ENCODE results near the gene C11orf86.
"Not testable (repeated sequence)": the region's sequence is repeated elsewhere in the genome, so short reads cannot be mapped to it uniquely, and the experiment has no call there.

C11orf86 gene, protein sequence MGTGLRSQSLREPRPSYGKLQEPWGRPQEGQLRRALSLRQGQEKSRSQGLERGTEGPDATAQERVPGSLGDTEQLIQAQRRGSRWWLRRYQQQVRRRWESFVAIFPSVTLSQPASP

DNA sequence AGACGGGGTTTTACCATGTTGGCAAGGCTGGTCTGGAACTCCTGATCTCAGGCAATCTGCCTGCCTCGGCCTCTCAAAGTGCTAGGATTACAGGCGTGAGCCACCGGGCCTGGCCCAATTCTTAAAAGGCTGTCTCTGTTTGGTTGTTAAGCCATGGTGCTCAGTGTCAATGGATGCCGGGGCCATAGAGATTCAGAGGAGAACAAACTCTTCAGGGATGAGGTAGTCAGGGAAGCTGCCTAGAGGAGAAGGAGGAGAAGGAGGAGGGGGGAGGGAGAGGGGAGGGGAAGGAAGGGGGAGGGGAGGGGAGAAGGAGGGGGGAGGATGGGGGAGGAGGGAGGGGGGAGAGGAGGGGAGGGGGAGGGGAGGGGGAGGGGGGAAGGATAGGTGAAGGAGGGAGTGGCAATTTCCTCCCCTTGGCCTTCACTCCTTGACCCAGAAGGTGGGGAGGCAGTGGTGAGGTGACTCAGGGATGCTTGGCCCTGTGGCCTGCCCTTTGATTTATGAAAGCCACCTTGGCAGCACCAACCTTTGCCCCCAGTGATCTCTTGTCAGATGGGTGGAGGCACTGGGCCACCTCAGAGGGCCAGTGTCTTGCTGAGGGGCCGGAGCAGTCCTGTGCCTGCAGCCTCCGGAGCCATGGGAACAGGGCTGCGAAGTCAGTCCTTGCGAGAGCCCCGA lies at the start of gene C11orf86:
Gene C11orf86, plus strand, starts transcription at position 581 of the 681 bp plus-strand sequence. Its CDS starts 59 bp downstream, at position 640.
- no peak for DNase-seq (ENCODE audit: low read depth in 1 of 2, low spot score in 1 of 2)

GRCh38 chr11:66929753-66930152 lies 45.4 kb upstream of the C11orf86 start:
- no peak for DNase-seq (ENCODE audit: low read depth in 1 of 2, low spot score in 1 of 2)

- DNase-seq (ENCODE audit: low read depth in 1 of 2, low spot score in 1 of 2), result no peak
Measured at GRCh38 chr11:66932543-66932942, 42.6 kb upstream of the C11orf86 start.

DNA sequence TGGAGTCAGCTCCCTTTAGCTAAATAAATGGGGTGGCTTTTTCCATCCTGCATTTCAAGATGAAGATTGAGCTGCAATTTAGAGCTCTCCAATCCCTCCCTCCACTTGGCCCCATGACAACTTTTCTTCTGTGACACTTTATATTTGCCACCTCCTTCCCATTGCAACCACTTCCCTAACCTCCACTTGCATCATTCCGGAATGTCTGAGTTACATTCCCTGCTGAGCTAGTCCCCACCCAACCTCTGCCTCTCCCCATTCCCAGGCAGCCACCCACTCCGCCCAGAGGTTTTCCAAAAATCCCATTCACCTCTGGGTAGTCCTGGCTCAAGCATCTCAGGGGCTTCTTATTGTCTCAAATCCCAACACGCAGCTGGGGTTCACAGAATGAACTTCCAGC lies 41.6 kb upstream of the C11orf86 start:
- no peak for DNase-seq (ENCODE audit: low read depth in 1 of 2, low spot score in 1 of 2)

DNA sequence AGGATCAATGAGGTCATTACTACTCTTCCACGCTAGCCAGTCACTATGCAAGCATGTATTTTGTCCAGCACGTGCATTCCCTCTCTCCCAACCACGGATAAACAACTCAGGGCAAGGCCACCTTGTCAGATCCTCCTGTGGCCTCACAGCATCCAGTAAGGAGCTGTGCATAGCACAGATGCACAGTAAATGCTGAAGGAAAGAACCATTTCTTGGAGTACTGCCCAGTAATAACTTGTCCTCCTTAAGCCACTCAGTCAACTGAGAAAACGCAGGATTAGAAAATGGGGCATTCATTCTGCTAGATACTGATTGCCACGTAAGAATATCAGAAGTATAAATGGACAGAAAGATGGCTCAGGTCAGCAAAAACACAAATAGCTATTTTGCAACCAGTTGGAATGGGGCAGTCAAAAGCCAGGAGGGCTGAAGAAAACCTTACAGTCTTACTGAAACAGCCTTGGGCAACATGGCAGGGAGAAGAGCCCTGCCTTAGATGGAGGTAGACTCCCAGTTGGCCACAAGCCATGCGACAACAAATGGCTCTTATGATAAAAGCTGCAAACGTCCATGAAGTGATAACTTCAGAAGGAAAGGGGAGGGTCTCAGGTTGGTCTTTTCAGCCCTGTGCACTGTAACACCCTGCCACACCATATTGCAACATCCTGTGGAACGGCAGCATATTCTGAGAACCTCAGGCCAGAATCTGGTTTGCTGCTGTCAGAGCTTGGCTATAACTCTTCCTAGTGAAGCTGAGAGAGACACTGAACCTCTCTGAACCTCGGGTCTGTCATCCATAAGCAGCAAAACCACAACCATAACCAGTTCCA lies 39.9 kb upstream of the C11orf86 start:
- DNase-seq (ENCODE audit: low read depth in 1 of 2, low spot score in 1 of 2), result no peak

GRCh38 chr11:66936311-66936711 lies 38.8 kb upstream of the C11orf86 start:
- DNase-seq (ENCODE audit: low read depth in 1 of 2, low spot score in 1 of 2), result no peak

DNA sequence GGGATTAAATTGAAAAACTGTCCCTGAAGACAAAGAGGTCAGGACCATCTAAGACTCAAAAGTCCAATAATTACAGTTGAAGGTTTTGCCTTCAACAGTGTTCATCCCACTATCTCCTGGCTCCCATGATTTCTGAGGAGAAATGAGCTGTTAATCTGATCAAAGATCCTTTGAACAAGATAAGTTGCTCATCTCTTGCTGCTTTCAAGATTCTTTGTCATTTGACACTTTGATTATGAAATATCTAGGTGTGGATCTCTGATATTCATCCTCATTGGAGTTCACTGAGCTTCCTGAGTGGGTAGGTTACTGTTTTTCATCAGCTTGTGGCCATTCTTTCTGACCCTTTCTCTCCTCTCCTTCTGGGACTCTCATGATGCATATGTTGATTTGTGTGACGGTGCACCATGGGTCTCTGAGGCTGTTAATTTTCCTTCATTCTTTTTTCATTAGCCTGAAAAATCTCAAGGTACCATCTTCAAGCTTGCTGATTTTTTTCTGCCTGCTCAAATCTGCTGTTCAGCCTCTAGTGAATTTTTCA lies 37.8 kb upstream of the C11orf86 start:
- DNase-seq (ENCODE audit: low read depth in 1 of 2, low spot score in 1 of 2), result no peak

DNA sequence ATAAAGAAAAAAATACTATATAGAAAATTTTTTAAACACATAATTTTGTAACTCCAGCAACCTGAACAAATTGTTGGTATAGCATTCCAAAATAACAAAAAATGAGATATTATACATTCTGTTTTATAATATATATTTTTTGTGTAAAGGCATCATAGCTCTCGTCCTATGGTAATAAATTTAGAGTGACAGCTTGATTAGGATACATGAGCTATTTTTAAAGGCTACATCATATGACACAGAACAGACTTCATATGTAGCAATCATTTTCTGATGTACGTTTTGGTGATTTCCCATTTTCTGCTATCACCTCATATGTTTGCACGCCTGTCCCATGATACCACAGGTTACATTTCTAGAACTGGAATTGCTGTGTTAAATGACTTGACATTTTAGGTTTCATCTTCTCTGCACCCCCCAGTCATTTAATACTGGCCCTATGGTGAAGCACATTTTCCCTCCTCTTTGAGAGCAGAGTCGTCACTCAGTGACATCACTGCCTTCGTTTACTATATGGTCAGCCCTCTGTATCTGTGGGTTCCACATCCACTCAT lies 36.4 kb upstream of the C11orf86 start:
- DNase-seq (ENCODE audit: low read depth in 1 of 2, low spot score in 1 of 2), result no peak

DNA sequence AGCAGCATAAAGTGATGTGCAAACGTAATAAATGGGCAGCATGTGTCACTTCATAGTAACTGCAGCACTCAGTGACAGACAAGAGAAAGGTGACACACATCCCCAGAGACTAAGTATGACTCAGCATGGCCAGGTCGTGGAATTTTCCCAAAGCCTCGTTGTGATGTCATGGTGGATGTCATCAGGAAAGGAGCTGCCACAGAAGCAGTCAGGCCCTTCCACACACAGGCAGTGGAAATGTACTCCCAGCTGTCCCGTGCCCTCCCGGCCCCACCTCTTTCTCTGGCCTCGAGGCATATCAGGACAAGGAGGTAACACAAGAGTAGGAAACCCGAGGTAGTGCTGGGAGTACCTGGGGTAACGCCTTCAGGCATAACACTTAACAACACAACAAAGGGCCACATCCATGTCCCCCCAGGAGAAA lies 25.0 kb upstream of the C11orf86 start:
- no peak for DNase-seq (ENCODE audit: low read depth in 1 of 2, low spot score in 1 of 2)

- no peak for DNase-seq (ENCODE audit: low read depth in 1 of 2, low spot score in 1 of 2)
Measured at GRCh38 chr11:66951135-66951534, 24.0 kb upstream of the C11orf86 start.

- no peak for DNase-seq (ENCODE audit: low read depth in 1 of 2, low spot score in 1 of 2)
Measured at GRCh38 chr11:66951927-66952337, 23.2 kb upstream of the C11orf86 start.

DNA sequence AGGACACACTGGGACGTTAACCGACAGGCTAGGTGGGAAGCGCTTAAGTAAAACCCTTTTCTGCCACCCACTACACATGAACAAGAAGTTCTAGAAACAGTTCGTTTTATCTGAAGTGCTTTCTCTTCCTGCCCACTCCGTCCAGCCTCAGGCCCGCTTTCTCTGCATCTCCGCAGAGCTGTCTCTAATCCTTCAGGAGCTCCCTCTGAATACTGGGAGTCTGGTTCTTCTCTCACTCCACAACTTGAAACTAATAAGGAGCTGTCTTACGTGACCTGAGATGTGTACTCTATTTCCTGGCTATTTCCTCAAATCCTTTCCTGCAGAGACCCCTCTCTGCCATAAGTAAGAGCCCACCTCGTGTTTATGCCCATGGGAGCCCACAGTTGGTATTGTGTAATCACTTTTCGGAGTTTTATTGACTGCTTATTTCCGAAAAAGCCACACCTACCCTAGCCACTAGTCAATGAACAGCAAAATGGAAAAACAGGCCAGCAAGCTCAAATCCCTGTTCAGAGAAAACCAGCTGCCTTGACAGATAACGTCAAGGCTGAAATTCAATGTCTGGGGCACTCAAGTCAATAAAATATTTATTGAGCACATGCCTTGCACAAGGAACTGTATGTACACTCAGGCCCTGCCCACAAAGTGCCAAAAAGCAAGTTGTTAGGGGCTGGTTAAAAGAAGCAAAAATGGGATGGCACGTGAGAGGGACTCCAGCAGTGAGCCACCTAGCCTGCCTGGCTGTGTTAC lies 21.8 kb upstream of the C11orf86 start:
- DNase-seq (ENCODE audit: low read depth in 1 of 2, low spot score in 1 of 2), result no peak

DNA sequence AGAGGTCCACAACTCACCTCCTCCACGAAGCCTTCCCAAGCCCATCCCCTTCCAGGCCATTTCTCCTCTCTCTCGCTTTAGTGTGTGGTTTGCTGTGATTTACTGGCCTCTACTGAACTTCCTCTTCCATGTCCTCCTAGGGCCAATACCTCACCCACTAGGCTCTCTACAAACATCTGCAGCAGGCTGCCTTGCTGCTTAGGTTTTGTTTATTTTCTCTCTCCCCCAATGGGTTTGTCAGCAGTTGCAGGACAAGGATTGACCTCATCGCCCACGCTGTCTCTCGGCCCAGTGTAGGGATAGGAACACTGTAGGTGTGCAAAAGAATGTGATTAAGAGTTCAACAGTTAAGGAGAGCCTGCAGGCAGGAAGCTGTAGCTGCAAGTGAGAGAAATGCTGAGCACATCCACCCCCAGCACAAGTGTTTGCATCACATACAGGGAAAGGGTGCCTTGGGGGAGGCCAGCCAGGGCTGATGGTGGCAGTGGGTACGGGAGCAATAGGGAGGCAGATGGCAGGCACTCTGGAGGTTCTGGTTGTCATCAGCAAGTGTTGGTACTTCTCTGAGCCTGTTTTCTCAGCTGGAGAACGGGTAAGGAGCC lies 18.3 kb upstream of the C11orf86 start:
- no peak for DNase-seq (ENCODE audit: low read depth in 1 of 2, low spot score in 1 of 2)

GRCh38 chr11:66957971-66958231 lies 17.2 kb upstream of the C11orf86 start:
- no peak for DNase-seq (ENCODE audit: low read depth in 1 of 2, low spot score in 1 of 2)

- DNase-seq (ENCODE audit: low read depth in 1 of 2, low spot score in 1 of 2), result peak; percentile 94
Measured at GRCh38 chr11:66958232-66958955, 16.7 kb upstream of the C11orf86 start, which contains the start of gene PC. Gene PC (minus strand): TSS chr11:66958383. CDS start chr11:66872159, 86,224 bp downstream.

DNA sequence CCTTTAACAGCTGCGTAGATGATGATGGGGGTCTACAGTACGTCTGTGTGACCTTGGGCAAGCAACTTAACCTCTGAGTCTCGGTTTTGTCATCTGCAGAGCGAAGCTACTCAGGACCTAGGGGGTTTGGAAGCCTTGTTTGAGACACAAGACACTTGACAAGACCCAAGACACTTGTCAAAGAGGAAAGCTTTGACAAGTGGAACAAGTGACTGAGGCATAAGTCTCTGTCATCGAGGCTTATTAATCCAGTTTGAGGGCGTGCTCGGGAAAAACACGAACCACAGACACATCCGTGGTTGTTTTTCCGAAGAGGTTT lies 16.2 kb upstream of the C11orf86 start:
- no peak for DNase-seq (ENCODE audit: low read depth in 1 of 2, low spot score in 1 of 2)

GRCh38 chr11:66961691-66962213 lies 13.4 kb upstream of the C11orf86 start:
- not testable (repeated sequence) for DNase-seq (ENCODE audit: low read depth in 1 of 2, low spot score in 1 of 2)

GRCh38 chr11:66962247-66962646 lies 12.9 kb upstream of the C11orf86 start:
- DNase-seq (ENCODE audit: low read depth in 1 of 2, low spot score in 1 of 2), result no peak

GRCh38 chr11:66962801-66963200 lies 12.3 kb upstream of the C11orf86 start:
- no peak for DNase-seq (ENCODE audit: low read depth in 1 of 2, low spot score in 1 of 2)

DNA sequence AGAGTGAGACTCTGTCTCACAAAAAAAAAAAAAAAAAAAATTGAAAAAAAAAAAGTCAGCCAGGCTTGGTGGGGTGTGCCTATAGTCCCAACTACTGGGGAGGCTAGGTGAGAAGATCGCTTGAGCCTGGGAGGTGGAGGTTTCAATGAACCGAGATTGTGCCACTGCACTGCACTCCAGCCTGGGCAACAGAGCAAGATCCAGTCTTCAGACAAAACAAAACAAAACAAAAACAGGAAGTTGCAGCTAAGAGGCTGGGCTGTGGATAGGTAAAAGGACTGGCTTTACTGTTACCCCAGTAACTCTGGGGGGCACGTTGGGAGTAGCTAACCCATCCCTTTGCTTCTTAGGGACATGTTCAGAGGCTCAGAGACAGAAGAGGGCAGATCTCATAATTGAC lies 10.6 kb upstream of the C11orf86 start:
- DNase-seq (ENCODE audit: low read depth in 1 of 2, low spot score in 1 of 2), result no peak

Data from activated T-helper 1 cell treated with anti-CD3 and anti-CD28 coated beads, Interleukin-2, amount 50 U/mL, for 16 hours (primary cell).